Measurements from ENCODE around the gene KDM4B.

- TF ChIP-seq NFRKB (IDR thresholded peaks at IDR 0.05): no peak
- TF ChIP-seq CTBP1 (IDR thresholded peaks at IDR 0.05; ENCODE audit: borderline replicate concordance): no peak
- TF ChIP-seq FOXM1 (IDR thresholded peaks at IDR 0.05; ENCODE audit: borderline replicate concordance): no peak
- no peak for TF ChIP-seq SP1 (IDR thresholded peaks at IDR 0.05)
- no peak for TF ChIP-seq BHLHE40 (IDR thresholded peaks at IDR 0.05; ENCODE audit: borderline replicate concordance)
Measured at GRCh38 chr19:5097331-5097930, 128.5 kb downstream of the KDM4B start.
